Measurements from ENCODE around the gene C2orf80. TPM values are rescaled to one million over a fixed set of nuclear protein-coding genes. Genes with fewer than 3 reads are reported as not detected.

C2orf80 gene
- total and polyA plus RNA-seq, 2 experiments from 2014 or later, result 0.92 TPM; not detected in 1

DNA sequence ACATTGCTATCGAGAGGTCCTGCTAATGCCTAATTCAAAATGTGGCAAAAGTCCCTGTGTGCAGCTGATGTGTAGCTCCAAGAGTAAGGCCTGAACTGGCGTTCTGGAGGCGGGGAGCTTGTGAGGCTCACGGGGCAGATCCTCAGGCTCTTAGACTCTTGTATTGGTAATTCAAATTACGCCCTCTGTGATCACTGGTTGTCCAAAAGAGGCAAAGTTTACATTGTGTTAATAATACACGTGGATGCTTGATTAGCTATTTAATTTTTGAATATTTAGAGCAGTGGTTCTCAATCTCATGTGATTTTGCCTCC lies 14.0 kb downstream of the C2orf80 start:
- Histone ChIP-seq H3F3A (replicated peaks; ENCODE audit: low read depth) (0 out of 2 replicates have a peak, but pooled peaks cover 3% of the 10 kb centered on the region), H3K9me2 (ENCODE audit: insufficient read depth) (no peaks in the 10 kb centered on the region), H3K27ac (ENCODE audit: low read depth) (no peak overlapping the region), H4K20me1 (replicated peaks; ENCODE audit: insufficient read depth) (no peaks in the 10 kb centered on the region), H3K4me1 (ENCODE audit: insufficient read depth) (peaks cover 3% of the 10 kb centered on the region; the same call in 1 of the 2 replicates), H3K36me3 (ENCODE audit: insufficient read depth) (no peaks in the 10 kb centered on the region), H3K79me2 (replicated peaks; ENCODE audit: insufficient read depth) (no peaks in the 10 kb centered on the region), H3K27me3 (ENCODE audit: insufficient read depth) (no peaks in the 10 kb centered on the region), H3K4me3 (no peak overlapping the region), H3K4me2 (no peak overlapping the region), H2AFZ (peak overlapping the region; percentile 1; the same call in 1 of the 2 replicates)
- H3K27me3 Mint-ChIP-seq (ENCODE audit: insufficient read depth, low read depth, poor library complexity), result peaks cover 2% of the 10 kb centered on the region
- H3K36me3 Mint-ChIP-seq (ENCODE audit: low read depth), result no peaks in the 10 kb centered on the region
- TF ChIP-seq ZNF331 (CRISPR knock-in tag; IDR thresholded peaks at IDR 0.05; ENCODE audit: low read depth) (no peak), REST (IDR thresholded peaks at IDR 0.05; ENCODE audit: unreplicated experiment) (no peak), CREB1 (CRISPR knock-in tag; IDR thresholded peaks at IDR 0.05; ENCODE audit: low read depth) (no peak), STAT1 (IDR thresholded peaks at IDR 0.05; ENCODE audit: unreplicated experiment) (no peak), JUNB (IDR thresholded peaks at IDR 0.05; ENCODE audit: unreplicated experiment) (no peak), ETS1 (IDR thresholded peaks at IDR 0.05) (no peak), ZNF462 (CRISPR knock-in tag; IDR thresholded peaks at IDR 0.05) (no peak), EZH2phosphoT487 (IDR thresholded peaks at IDR 0.05; ENCODE audit: unreplicated experiment) (no peak), EZH2 (IDR thresholded peaks at IDR 0.05; ENCODE audit: low read depth, unreplicated experiment) (no peak), NANOG (IDR thresholded peaks at IDR 0.05; ENCODE audit: borderline replicate concordance) (no peak), ZNF114 (CRISPR knock-in tag; IDR thresholded peaks at IDR 0.05) (no peak), POLR2AphosphoS5 (IDR thresholded peaks at IDR 0.05; ENCODE audit: low read depth) (no peak), CTCF (conservative IDR thresholded peaks at IDR 0.05; ENCODE audit: low read depth in 2 of 2) (no peak)
- H3K4me3 Mint-ChIP-seq, result no peak overlapping the region
- no peak overlapping the region for H3K27ac Mint-ChIP-seq
- peaks cover 4% of the 10 kb centered on the region for H3K4me1 Mint-ChIP-seq
- H3K9me3 Mint-ChIP-seq, result no peaks in the 10 kb centered on the region
- no peak for DNase-seq (ENCODE audit: low spot score)
- ATAC-seq, result peak; percentile 48

Data from GM23338 (cell line).